ENCODE results near the gene EFCAB6.

The EFCAB6 gene

GRCh38 chr22:43510281-43511070 lies 301.6 kb downstream of the EFCAB6 start:
- H2AFZ ChIP-seq (ENCODE audit: low read length), result no peak overlapping the region
- H3K79me2 ChIP-seq (ENCODE audit: insufficient read depth, low read length), result no peaks in the 10 kb centered on the region
- TF ChIP-seq EZH2phosphoT487 (IDR thresholded peaks at IDR 0.05; ENCODE audit: borderline replicate concordance) (no peak), CTCF (conservative IDR thresholded peaks at IDR 0.05; ENCODE audit: low read length) (no peak)
- H3K4me1 ChIP-seq (ENCODE audit: insufficient read depth, low read length, poor library complexity, severe bottlenecking), result no peaks in the 10 kb centered on the region
- no peak overlapping the region for H3K4me2 ChIP-seq (ENCODE audit: low read depth, low read length, poor library complexity, severe bottlenecking)
- no peak overlapping the region for H3K9ac ChIP-seq (ENCODE audit: low read depth, low read length, poor library complexity, severe bottlenecking)
- H3K36me3 ChIP-seq (ENCODE audit: insufficient read depth, low read length), result no peaks in the 10 kb centered on the region
- no peaks in the 10 kb centered on the region for H3K27me3 ChIP-seq (ENCODE audit: insufficient read depth, low read length, poor library complexity, severe bottlenecking)
- H4K20me1 ChIP-seq (ENCODE audit: insufficient read depth, low read length, poor library complexity, severe bottlenecking), result no peaks in the 10 kb centered on the region
- H3K4me3 ChIP-seq (ENCODE audit: low read length, poor library complexity, severe bottlenecking), result no peak overlapping the region
- H3F3A ChIP-seq (ENCODE audit: low read depth), result no peaks in the 10 kb centered on the region
- no peaks in the 10 kb centered on the region for H3K9me2 ChIP-seq (replicated peaks; ENCODE audit: low read depth, low read length)
- no peaks in the 10 kb centered on the region for H3K9me3 ChIP-seq (ENCODE audit: insufficient read depth, low read depth, low read length)

DNA sequence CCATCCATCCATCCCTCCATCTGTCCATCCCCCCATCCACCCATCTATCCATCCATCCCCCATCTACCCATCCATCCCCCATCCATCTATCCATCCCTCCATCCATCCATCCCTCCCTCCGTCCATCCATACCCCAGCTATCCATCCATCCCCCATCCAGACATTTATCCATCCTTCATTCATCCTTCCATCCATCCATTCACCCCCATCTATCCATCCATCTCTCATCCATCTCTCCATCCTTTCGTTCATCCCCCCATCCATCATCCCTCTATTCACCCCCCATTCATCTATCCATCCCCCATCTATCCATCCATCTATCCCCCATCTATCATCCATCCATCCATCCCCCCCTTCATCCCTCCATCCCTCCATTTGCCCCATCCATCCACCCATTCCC lies 302.8 kb downstream of the EFCAB6 start:
- Histone ChIP-seq H4K20me1 (ENCODE audit: insufficient read depth, low read length, poor library complexity, severe bottlenecking) (no peaks in the 10 kb centered on the region), H3F3A (ENCODE audit: low read depth) (no peaks in the 10 kb centered on the region), H3K79me2 (ENCODE audit: insufficient read depth, low read length) (no peaks in the 10 kb centered on the region), H2AFZ (ENCODE audit: low read length) (no peak overlapping the region), H3K9ac (ENCODE audit: low read depth, low read length, poor library complexity, severe bottlenecking) (no peak overlapping the region), H3K9me3 (ENCODE audit: insufficient read depth, low read depth, low read length) (no peaks in the 10 kb centered on the region), H3K9me2 (replicated peaks; ENCODE audit: low read depth, low read length) (no peaks in the 10 kb centered on the region), H3K27me3 (ENCODE audit: insufficient read depth, low read length, poor library complexity, severe bottlenecking) (no peaks in the 10 kb centered on the region), H3K4me3 (ENCODE audit: low read length, poor library complexity, severe bottlenecking) (no peak overlapping the region), H3K4me2 (ENCODE audit: low read depth, low read length, poor library complexity, severe bottlenecking) (no peak overlapping the region), H3K36me3 (ENCODE audit: insufficient read depth, low read length) (no peaks in the 10 kb centered on the region), H3K4me1 (ENCODE audit: insufficient read depth, low read length, poor library complexity, severe bottlenecking) (no peaks in the 10 kb centered on the region)
- TF ChIP-seq CTCF (conservative IDR thresholded peaks at IDR 0.05; ENCODE audit: low read length), result no peak
- no peak for TF ChIP-seq EZH2phosphoT487 (IDR thresholded peaks at IDR 0.05; ENCODE audit: borderline replicate concordance)

DNA sequence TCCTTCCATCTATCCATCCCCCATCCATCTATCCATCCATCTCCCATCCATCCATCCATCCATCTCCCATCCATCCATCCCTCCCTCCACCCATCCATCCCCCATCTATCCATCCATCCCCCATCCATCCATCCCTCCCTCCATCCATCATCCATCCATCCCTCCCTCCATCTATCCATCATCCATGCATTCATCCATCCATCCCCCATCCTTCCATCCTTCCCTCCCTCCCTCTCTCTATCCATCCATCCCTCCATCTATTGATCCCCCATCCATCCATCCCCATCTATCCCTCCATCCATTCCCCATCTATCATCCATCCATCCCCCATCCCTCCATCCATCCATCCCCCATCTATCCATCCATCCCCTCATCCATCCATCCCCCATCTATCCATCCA lies 303.6 kb downstream of the EFCAB6 start:
- Histone ChIP-seq H3K4me2 (ENCODE audit: low read depth, low read length, poor library complexity, severe bottlenecking) (no peak overlapping the region), H3K36me3 (ENCODE audit: insufficient read depth, low read length) (no peaks in the 10 kb centered on the region), H3K9me3 (ENCODE audit: insufficient read depth, low read depth, low read length) (no peaks in the 10 kb centered on the region), H4K20me1 (ENCODE audit: insufficient read depth, low read length, poor library complexity, severe bottlenecking) (no peaks in the 10 kb centered on the region), H3K9ac (ENCODE audit: low read depth, low read length, poor library complexity, severe bottlenecking) (no peak overlapping the region), H3K27me3 (ENCODE audit: insufficient read depth, low read length, poor library complexity, severe bottlenecking) (no peaks in the 10 kb centered on the region), H3K4me3 (ENCODE audit: low read length, poor library complexity, severe bottlenecking) (no peak overlapping the region), H2AFZ (ENCODE audit: low read length) (no peak overlapping the region), H3K4me1 (ENCODE audit: insufficient read depth, low read length, poor library complexity, severe bottlenecking) (no peaks in the 10 kb centered on the region), H3K9me2 (replicated peaks; ENCODE audit: low read depth, low read length) (no peaks in the 10 kb centered on the region), H3K79me2 (ENCODE audit: insufficient read depth, low read length) (no peaks in the 10 kb centered on the region), H3F3A (ENCODE audit: low read depth) (no peaks in the 10 kb centered on the region)
- TF ChIP-seq CTCF (conservative IDR thresholded peaks at IDR 0.05; ENCODE audit: low read length) (no peak), EZH2phosphoT487 (IDR thresholded peaks at IDR 0.05; ENCODE audit: borderline replicate concordance) (no peak)
